ENCODE data around the gene GLRX5. TPM values are rescaled to one million over a fixed set of nuclear protein-coding genes. Genes with fewer than 3 reads are reported as not detected.

GLRX5 gene
- total and polyA plus RNA-seq, 7 donors: 30.5 to 97.1 (median 55.1) TPM

DNA sequence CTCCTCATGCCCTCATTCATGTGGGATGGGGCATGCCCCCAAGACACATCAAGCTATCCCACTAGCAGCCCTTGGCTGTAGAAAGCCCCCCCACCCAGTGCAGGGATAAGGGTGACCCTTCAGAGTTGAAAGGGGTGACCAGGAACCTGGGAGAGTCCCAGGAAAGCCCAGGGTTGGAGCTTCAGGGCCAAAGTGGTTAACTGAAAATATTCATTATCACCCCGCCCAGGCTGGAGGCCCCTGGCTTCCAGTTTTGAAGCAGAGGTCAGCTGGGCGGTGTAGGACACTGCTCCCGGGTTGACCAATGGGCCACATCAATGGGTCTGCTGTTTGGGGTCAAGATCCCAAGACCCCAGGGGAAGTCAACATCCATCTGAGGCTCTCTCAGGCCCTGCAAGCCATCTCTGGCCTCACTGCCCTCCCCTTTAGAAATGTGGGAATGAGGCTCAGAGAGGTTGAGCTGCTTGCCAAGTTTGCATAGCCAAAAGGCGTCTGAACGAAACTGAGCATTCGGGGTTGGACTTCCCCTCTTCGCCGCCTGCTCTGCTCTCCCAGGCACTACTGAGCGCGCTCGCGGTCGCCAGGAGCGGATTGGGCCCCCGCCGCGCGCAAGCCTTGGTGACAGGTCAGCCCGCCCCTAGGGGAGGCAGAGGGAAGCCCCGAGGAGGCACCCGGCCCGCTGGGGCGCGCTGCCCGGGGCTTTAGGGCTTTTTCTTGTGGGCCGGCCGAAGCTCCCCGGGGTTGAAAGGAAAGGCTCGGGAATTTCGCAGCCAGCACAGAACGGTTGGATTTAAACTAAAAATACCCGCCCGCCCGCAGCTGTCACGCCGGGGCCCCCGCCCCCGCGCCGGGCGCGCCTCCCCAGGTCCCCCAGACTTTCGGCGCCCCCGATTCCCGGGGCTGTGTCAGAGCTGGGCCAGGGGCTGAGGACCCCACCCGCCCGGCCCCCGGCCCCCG lies 19.0 kb upstream of the GLRX5 start:
- Histone ChIP-seq H3K27me3 (peaks cover 4 to 26% (median 20%) of the 10 kb centered on the region in 3 donors), H3K4me1 (peaks cover 0 to 53% (median 41%) of the 10 kb centered on the region in 4 donors), H3K27ac (peak overlapping the region; percentile 67 to 88 (median 78)), H3K4me3 (peak overlapping the region; percentile 35 to 72 (median 62)), H3K9me3 (no peaks in the 10 kb centered on the region), H3K36me3 (no peaks in the 10 kb centered on the region)
- DNase-seq: peak; percentile 82
- TF ChIP-seq, protein P1, sequence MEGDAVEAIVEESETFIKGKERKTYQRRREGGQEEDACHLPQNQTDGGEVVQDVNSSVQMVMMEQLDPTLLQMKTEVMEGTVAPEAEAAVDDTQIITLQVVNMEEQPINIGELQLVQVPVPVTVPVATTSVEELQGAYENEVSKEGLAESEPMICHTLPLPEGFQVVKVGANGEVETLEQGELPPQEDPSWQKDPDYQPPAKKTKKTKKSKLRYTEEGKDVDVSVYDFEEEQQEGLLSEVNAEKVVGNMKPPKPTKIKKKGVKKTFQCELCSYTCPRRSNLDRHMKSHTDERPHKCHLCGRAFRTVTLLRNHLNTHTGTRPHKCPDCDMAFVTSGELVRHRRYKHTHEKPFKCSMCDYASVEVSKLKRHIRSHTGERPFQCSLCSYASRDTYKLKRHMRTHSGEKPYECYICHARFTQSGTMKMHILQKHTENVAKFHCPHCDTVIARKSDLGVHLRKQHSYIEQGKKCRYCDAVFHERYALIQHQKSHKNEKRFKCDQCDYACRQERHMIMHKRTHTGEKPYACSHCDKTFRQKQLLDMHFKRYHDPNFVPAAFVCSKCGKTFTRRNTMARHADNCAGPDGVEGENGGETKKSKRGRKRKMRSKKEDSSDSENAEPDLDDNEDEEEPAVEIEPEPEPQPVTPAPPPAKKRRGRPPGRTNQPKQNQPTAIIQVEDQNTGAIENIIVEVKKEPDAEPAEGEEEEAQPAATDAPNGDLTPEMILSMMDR (IDR thresholded peaks at IDR 0.05): peak in 1 of 4 experiments; percentile 42
- TF ChIP-seq POLR2AphosphoS5 (IDR thresholded peaks at IDR 0.05) (peak in 2 of 4 donors; percentile 26), POLR2A (IDR thresholded peaks at IDR 0.05) (no peak)
- WGBS, 2 donors: 1 to 3% methylated on average over 50 of the region's 50 CpGs
- intact Hi-C loops (cut with DNase I): no loop called here

DNA sequence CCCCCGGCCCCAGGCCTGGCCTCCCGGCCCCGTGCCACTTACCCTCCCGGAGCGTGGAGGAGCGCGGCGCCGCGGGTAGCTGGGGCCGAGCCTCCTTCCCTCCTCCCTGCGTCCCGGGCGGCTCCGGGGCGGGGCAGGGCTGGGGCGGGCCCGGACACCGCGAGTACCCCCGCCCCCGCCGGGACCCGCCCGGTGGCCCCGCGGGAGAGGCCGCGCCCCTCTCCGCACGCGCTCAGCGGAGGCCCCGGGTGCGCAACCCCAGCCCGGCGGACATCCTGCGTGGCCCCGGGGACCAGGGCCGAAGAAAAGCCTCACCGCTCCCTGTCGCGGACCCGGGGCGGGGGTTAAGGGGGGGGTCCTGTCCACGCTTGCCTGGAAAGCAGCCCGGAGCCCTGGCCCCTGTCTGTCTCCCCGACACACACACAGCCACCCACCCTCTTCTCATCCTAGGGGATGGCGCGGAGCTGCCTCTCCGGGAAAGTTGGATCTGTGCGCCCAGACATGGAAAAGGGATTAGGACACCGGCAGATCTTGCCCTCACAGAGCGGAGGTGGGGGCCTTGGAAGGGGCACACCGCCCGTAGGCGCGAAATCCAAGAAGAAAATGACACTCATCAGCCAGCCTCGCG lies 18.2 kb upstream of the GLRX5 start, which contains the start of gene SYNE3:
SYNE3 (minus strand) TSS at position 97 of the 628 bp plus-strand sequence. CDS start 40,829 bp downstream, outside the sequence.
- peaks cover 4 to 26% (median 20%) of the 10 kb centered on the region in 3 donors for H3K27me3 ChIP-seq
- H3K4me1 ChIP-seq: peaks cover 0 to 53% (median 41%) of the 10 kb centered on the region in 4 donors
- peak within 1 kb of the TSS; percentile 35 to 72 (median 62) for H3K4me3 ChIP-seq
- intact Hi-C loops (cut with DNase I): no loop called here
- no peaks in the 10 kb centered on the region for H3K9me3 ChIP-seq
- DNase-seq: peak; percentile 77
- peak within 1 kb of the TSS; percentile 67 to 88 (median 78) for H3K27ac ChIP-seq
- no peak for TF ChIP-seq POLR2A (IDR thresholded peaks at IDR 0.05)
- TF ChIP-seq POLR2AphosphoS5 (IDR thresholded peaks at IDR 0.05): peak in 1 of 4 donors; percentile 12
- H3K36me3 ChIP-seq: no peaks in the 10 kb centered on the region
- WGBS, 2 donors: 3 to 12% methylated on average over 60 of the region's 60 CpGs

DNA sequence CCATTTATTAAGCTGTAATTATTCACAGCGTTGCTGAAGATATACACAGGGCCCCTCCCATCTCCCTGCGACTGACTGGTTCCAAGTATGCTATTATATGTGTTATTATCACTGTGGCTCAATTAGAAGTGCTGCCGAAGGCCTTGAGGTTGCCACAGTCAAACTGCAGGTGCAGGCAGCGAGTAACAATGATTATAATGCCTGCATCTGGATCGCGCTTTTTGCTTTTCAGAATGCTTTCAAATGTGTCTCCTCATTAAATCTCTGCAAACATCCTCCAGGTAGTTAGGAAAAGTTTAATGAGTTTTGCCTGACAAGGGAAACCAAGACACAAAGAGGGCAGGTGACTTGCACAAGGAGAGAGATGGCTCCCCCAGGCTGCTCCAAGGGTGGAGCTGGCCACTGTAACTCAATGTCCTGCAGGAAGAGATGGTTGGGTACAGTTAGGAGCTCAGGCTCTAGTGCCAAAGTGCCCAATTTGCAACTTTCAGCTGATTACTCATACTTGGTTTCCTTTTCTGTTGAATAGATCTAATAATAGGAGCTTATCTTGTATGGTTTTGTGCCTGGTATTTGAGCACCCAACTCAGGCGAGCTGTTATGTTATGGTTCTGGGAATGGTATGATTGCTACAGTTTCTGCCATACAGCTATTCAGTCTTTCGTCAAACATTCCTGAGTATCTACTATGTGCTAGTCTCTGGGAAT lies 16.7 kb upstream of the GLRX5 start:
- Histone ChIP-seq H3K9me3 (no peaks in the 10 kb centered on the region), H3K27me3 (peaks cover 4 to 26% (median 20%) of the 10 kb centered on the region in 3 donors), H3K4me1 (peaks cover 0 to 53% (median 41%) of the 10 kb centered on the region in 4 donors), H3K27ac (peak overlapping the region; percentile 47 to 88 (median 66)), H3K4me3 (no peak overlapping the region), H3K36me3 (no peaks in the 10 kb centered on the region)
- 40 to 56% methylated on average over 8 of the region's 8 CpGs for WGBS, 2 donors
- DNase-seq: no peak
- intact Hi-C loops (cut with DNase I): no loop called here
- TF ChIP-seq EP300 (IDR thresholded peaks at IDR 0.05) (no peak), POLR2AphosphoS5 (IDR thresholded peaks at IDR 0.05) (peak in 1 of 4 donors; percentile 18), POLR2A (IDR thresholded peaks at IDR 0.05) (no peak)

DNA sequence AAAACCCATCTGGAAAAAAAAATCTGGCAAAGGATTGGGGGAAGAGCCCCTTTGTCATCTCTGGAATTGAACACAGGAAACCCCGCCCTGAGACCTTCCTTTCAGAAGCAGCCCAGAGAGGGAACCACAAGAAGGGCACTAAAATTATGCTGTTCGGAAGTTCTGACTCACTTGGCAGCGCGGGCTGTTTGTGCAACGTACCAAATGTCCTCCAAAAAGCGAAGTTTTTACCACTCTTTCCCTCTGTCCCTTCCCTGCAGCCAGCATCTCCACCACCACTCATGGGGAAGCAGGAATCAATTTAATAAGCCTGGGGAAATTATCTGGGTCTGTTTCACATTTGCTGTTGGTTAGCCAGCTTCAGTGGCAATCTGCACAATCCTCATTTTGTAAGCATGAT lies 15.2 kb upstream of the GLRX5 start:
- Histone ChIP-seq H3K36me3 (no peaks in the 10 kb centered on the region), H3K27ac (peak overlapping the region; percentile 47 to 88 (median 54)), H3K4me1 (peaks cover 0 to 50% (median 40%) of the 10 kb centered on the region in 4 donors), H3K27me3 (peaks cover 4 to 23% (median 11%) of the 10 kb centered on the region in 3 donors), H3K9me3 (no peaks in the 10 kb centered on the region), H3K4me3 (no peak overlapping the region)
- TF ChIP-seq POLR2A (IDR thresholded peaks at IDR 0.05) (no peak), POLR2AphosphoS5 (IDR thresholded peaks at IDR 0.05) (peak; percentile 31 to 64 (median 48)), EP300 (IDR thresholded peaks at IDR 0.05) (no peak)
- TF ChIP-seq, protein P1 (IDR thresholded peaks at IDR 0.05): no peak
- intact Hi-C loops (cut with DNase I): loop anchor here (10.0 kb wide), 1 partner anchor 205 kb away; the partner anchor contains the start of gene CLMN
- 26 to 46% methylated on average over 6 of the region's 6 CpGs for WGBS, 2 donors
- peak; percentile 90 for DNase-seq

DNA sequence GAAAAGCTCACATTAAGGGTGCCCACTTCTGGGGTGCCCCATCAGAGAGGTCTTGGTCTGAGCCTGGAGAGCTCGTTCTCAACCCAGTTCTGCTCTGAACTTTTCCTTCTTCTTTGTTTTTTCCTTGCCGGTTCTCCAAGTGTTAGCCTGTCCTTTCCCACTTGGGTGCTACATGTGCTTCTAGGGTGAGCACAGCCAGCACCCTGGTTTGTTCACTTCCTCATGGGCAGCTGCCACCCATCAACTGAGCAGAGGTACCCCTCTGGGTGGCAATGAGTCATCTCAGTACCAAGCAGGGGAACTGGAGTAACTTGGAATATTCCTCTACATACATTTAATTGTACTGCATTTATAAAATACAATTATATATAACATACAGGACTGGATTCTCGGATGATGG lies 14.5 kb upstream of the GLRX5 start:
- Histone ChIP-seq H3K4me3 (no peak overlapping the region), H3K4me1 (peaks cover 0 to 44% (median 36%) of the 10 kb centered on the region in 4 donors), H3K9me3 (no peaks in the 10 kb centered on the region), H3K27ac (peak overlapping the region; percentile 47 to 88 (median 54)), H3K36me3 (no peaks in the 10 kb centered on the region), H3K27me3 (peaks cover under 1 to 17% (median 7%) of the 10 kb centered on the region in 3 donors)
- DNase-seq: no peak
- 74 to 80% methylated on average over 3 of the region's 3 CpGs for WGBS, 2 donors
- no peak for TF ChIP-seq POLR2AphosphoS5 (IDR thresholded peaks at IDR 0.05)
- TF ChIP-seq EP300 (IDR thresholded peaks at IDR 0.05): no peak
- TF ChIP-seq, protein P1 (IDR thresholded peaks at IDR 0.05): no peak
- TF ChIP-seq POLR2A (IDR thresholded peaks at IDR 0.05): no peak
- intact Hi-C loops (cut with DNase I): loop anchor here (10.0 kb wide), 1 partner anchor 206 kb away; the partner anchor contains the start of gene CLMN
